GM18502 (cell line): ENCODE data around the gene HOXD10.

Source experiments
- ATAC-seq: cut with Tn5 transposase; IDR thresholded peaks from one replicate; pipeline ENCODE4 v1.9.1; 2021; ENCODE audit warnings: mild to moderate bottlenecking; ENCODE audit not compliant: unreplicated experiment, poor library complexity

Gene HOXD10

GRCh38 chr2:176115883-176116813 lies at the start of gene HOXD10:
Gene HOXD10, plus strand, starts transcription at chr2:176116778. Its CDS starts 56 bp downstream, at chr2:176116834.
- ATAC-seq, result no peak

DNA sequence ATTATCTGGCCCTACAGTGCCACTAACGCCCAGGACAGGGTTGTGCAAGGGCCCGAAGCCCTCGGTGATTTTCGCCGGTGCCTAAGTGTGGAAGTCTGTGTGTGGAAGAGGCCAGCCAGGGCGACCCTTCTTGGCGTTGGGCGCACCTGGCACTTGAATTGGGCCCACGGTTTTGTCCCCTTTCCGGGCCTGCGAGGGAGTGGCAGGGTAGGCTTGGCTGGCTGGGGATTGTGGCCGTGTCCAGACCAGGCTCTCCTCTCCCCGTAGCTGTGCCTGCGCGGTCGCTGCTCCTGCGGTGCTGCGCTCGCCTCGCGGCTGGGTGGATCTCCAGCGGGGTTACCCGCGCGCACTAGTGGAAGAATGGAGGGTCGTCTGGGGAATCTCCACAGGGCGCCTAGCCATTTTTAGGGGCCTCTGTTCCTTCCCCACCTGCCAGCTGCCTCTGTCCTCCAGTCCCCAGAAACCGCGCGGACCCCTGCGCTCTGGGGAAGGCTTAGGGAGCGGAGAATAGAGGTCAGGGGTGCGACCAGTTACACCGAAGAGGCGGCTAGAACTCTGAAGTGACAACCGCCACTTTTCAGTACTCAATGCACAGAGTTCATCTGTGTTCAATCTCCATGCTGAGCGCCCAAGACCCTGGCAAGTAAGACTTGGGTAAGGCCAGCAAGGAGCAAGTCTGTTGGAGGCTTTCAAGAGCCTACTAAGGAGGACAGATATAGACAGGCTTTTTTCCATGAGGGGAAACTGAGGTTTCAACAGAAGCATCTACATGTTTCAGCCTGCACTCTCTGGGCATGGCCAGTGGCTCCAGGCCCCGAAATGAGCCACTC lies 48.8 kb upstream of the HOXD10 start:
- no peak for ATAC-seq

GRCh38 chr2:176068419-176068832 lies 48.2 kb upstream of the HOXD10 start:
- no peak for ATAC-seq

DNA sequence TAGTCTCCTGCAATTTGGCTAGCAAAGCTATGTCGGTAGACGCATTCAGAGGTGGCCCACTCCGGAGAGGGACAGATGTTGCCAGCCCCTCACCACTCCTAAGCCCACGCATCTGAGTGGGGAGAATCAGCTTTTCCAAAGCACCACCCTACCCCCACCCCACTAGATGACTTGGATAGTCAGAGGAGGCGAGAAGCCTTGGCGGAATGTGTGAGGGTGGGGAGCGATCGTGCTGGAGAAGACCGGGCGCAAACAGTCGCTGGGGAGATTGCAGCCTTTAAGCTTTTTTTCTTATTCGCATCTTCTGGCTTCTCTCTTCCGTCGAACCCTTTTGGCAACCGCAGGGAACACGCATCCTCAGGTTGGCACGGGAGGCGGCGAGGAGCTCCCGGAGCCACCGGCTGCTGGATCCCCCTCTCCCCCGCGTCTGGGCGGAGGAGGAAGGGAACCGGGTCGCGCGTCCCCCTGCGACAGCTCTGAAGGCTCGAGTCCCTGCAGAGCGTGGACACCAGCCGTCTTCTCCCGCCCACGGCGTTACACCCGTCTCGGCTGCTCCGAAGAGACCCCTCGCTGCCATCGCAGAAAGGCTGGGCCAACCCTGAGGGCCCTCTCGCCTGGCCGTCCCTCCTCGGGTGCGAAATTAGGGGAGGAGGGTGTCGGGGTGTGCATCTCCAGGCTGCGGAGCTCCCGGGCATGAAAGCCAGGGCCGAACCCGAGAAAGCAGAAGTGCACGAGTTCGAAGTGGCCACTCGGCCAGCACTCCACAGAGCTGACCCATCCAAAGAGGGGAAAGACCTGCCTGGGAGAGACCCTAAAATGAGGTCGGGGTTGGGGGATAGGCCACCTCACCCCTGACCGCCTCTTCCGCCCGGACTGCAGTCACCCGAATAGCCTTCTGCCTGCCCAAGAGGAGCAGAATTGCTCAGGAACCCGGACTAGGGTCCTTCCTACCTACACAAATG lies 45.0 kb upstream of the HOXD10 start:
- no peak for ATAC-seq

DNA sequence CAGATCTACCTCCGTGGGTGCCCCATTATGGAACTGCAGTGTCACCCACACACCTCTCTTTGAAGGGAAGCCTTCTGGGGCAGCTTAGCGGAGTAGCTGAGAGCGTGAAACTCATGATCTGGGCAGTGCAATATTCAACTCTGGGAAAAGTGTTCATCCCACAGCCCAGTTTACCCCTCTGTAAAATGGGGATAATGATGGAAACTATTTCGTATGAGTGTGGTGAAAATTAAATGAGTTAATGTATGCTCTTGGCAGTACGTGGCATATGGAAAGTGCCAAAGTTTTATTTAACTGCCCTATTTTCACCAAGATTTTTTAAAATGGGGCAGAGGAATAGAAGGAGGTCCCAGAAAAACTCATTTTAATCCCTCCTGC lies 44.3 kb upstream of the HOXD10 start:
- ATAC-seq, result no peak

DNA sequence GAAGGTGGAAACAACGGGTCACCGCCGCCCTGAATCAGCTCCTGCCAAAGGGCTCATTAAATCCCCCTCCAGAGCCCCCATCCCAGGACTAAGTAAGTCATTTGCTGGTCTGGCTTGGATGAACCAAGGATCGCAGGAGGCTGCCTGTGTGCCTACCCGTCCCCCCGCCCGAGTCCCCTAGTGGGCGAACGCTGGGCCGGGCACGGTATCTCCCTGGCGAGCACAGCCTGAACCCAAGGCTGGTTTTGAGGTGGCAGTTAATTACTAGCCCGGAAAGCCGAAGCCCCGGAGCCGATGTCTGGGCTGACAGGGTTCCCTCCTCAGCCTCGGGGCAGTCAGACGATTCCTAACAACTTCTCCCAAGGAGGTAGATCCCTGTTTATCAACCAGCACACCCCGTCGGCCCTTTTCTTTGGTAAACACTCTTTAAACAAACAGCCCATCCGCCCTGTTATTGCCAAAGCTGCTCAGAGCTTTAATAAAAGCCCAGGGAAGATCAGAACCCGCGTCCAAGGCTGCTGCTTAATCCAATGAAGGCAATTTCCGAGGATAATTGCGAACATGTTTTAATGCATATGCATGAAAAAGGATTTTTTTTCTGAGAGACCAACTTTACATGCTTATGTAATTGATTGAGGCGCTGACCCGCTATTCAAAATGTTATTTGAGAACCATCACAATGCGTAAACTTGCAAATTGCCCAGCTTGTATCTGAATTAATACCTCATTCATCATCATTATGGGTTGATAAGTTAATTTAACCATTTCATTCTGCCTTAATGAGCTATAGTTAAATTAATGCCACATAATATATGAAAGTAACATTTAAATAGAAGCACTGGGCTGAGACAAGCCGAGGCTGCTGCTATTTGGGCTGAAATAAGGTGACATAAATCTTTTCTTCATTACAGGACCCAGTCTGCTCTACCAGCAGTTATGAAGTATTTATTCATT lies 43.4 kb upstream of the HOXD10 start:
- ATAC-seq, result no peak

- ATAC-seq, result no peak
Observed at GRCh38 chr2:176074919-176075425, 41.6 kb upstream of the HOXD10 start.

GRCh38 chr2:176075481-176075880 lies 41.1 kb upstream of the HOXD10 start:
- ATAC-seq, result no peak

- ATAC-seq, result no peak
Observed at GRCh38 chr2:176076063-176076462, 40.5 kb upstream of the HOXD10 start.

DNA sequence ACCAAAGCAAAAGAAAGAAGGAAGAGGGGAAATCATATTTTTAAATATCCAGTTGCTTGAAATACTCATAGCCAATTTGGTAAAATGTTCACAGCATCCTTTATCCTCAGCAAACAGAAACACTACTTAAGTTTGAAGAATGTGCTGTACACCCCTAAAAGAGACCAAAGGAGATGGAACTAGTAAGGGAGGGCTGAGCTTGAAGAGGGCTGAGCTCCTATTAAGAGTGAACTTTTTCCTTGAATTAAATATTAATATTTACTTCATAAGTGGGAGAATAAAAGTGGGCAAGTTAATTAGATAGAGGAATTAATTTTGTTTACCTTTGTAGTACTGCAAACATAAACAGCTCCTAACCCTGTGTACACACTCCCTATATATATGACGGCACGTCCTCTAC lies 39.8 kb upstream of the HOXD10 start:
- no peak for ATAC-seq

- no peak for ATAC-seq
Observed at GRCh38 chr2:176078541-176079284, 37.9 kb upstream of the HOXD10 start.

DNA sequence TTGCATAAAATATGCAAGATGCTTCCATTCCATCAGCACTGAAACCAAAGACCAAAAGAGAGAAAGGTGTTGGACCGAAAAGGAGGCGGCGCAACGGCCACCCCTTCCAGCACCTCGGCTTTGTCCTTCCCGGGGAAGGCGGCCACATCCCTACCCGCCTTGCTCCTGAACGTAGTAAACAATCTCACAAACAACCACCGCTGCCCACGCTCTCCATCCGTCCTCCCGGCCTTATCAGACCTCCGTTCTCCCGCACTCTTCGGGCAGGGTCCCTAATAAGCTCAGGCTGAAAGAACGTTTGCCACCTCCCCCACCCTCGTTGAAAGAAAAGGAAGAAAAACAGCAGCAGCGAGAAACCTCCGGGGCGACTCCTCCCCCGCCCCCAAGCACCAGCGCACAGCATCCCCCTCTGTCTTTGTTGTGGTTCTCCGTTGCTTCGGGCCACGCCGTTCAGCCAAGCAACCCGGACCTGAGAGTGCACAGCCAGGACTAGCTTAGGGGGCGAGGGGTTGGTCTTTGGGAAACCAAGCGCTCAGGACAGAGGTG lies 37.2 kb upstream of the HOXD10 start:
- ATAC-seq, result no peak

DNA sequence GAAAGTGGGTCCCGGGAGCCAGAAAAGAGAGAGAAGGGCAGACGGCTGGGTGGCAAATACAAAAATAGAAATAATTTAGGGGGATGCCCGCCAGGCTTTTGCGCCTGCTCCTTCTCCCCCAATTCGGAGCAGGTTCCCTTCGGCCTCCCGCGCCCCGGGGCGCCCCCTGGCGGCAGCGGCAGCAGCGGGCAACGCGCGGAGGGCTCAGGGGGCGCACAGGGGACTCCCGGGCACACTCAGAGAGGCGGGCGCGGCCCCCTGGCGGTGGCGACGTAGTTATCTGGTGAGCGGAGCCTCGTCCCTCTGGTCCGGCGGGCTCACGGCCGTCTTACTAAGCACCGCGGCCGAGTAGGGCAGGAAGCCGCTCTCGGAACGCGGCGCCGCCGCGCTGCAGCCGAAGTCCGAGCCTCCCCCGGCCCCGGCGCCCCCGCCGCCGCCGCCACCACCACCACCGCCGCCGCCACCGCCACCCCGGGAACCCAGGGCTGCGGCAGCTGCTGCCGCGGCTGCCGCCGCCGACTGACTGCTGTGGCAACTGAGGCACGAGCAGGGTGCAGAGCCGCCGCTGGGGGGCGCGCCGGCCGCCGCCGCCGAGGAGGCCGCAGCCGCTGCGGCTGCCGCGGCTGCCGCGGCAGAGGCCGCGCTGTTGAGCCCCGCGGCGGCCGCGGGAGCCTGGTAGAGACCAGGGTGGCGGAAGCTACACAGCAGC lies 36.6 kb upstream of the HOXD10 start:
- ATAC-seq, result no peak

DNA sequence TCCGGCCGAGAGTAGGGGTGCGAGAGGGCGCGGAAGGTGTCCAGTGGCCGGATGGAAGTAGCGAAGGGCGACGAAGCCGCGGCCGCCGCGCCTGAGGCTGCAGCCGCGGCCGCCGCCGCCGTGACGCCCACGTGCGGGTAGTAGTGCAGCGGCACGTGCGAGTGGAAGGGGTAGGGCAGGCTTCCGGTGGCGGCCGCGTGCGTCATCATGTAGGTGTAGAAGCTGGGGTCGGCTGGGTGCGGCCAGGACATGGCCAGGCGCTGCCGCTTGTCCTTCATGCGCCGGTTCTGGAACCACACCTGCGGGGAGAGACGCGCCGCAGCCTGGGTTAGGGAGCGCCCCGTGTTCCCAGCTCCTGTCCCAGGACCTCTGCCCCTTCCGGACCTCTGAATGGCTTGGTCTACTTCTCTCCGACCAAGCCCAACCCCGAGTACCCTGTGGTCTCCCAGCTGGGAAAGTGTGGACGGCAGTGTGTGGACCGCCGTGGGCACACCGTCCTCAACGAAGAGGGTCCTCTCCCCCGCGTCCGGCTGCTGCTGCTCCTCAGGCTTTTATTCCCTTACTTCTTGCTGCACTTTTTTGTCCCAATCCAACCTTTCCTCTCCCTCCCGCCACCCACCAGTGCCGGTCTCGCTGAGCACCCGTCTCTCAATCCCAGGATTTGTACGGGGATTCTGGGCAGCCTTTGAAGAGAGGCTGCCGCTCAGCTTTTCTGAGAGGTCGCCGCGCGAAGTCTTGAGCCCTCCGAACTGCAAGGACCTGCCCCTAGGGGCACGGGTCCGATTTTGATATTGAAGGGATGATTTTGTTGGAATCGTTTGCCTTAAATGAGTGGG lies 35.8 kb upstream of the HOXD10 start:
- no peak for ATAC-seq

DNA sequence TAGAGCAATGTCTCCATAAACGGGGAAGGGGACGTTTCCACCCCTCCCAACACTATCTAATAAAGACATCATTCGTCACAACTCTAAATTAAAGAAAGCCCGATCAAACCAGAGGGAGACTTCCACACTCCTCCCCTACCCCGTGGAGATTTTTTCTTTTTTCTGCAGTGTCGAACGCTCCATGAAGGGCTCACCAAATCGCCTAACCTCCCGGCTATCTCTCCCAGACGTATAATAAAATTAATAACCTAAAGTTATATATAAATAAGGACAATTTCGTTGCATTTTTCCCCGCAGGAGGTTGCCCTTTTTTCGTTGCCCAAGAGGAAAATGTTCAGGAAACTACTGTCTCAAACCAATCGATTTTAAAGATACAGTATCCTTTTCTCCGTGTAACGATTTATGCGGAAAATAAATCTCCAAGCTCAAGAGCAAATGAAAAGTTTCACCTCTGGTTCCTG lies 35.2 kb upstream of the HOXD10 start:
- no peak for ATAC-seq

DNA sequence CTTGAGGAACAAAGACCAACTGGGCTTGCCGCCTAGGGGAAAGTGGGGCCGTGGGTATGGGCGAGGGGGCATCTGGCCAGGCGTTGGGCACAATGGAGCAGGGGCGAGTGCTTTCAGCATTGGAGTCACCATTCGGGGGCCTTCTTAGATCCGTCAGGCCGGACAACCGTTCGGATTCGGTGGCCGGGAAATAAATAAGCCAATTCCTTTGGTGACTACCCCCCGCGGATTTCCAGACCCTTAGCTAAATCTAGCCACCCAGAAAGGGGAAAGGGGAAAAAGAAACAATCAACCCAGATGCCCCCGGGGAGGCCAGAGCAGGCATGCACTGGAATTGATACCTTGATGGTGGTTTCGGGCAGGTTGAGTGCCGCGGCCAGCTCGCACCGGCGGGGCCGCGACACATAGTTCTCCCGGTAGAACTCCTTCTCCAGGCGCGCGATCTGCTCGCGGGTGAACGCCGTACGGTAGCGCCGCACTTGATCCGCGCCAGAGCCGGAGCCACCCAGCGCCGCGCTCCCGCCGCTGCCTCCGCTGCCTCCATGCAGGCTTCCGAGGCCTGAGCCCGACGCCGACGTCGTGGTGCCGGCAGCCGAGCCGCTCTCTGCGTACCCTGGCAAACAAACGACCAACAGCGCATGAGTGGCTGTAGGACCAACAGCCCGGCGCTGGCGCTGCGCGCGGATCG lies 34.6 kb upstream of the HOXD10 start:
- no peak for ATAC-seq
